ENCODE measurements around the gene TNFRSF1B. TPM values are rescaled to one million over a fixed set of nuclear protein-coding genes. Genes with fewer than 3 reads are reported as not detected.

The TNFRSF1B gene
- total RNA-seq, result 252 TPM
- polyA plus RNA-seq, result 100 to 1,000 TPM; 347 to 450 (median 421) TPM

- Histone ChIP-seq H3K27me3 (ENCODE audit: control insufficient read depth, insufficient read depth, low read length) (no peaks in the 10 kb centered on the region), H3K4me3 (ENCODE audit: low read depth, low read length) (peak within 1 kb of the TSS; percentile 97), H3K4me1 (ENCODE audit: control insufficient read depth, insufficient read depth, low read length, poor library complexity, severe bottlenecking) (peaks cover 83% of the 10 kb centered on the region), H3K36me3 (ENCODE audit: control insufficient read depth, insufficient read depth, low read length) (peaks cover 6% of the 10 kb centered on the region), H3K9me3 (ENCODE audit: control insufficient read depth in 2 of 2, low read length in 2 of 2) (no peaks in the 10 kb centered on the region), H3K27ac (ENCODE audit: insufficient read depth, low read length, poor library complexity, severe bottlenecking) (peak within 1 kb of the TSS; percentile 97)
- peak within 1 kb of the TSS; percentile 95 to 100 (median 99) for H3K27ac Mint-ChIP-seq
- peaks cover 32% of the 10 kb centered on the region for H3K36me3 Mint-ChIP-seq
- peak within 1 kb of the TSS; percentile 99 to 100 (median 100) for H3K4me3 Mint-ChIP-seq
- H3K4me1 Mint-ChIP-seq, result peaks cover 16 to 83% (median 51%) of the 10 kb centered on the region in 4 donors
- peak; percentile 68 to 87 (median 69) for DNase-seq
- H3K9me3 Mint-ChIP-seq, result peaks cover 0 to 2% (median 0%) of the 10 kb centered on the region in 7 donors
- ATAC-seq (ENCODE audit: low read depth in 2 of 2), result peak; percentile 51 to 54
- peaks cover 5% of the 10 kb centered on the region for H3K27me3 Mint-ChIP-seq
These were observed at the start of gene TNFRSF1B for GRCh38 chr1:12166834-12167492. Gene TNFRSF1B (plus strand): TSS chr1:12166991. CDS start chr1:12167092, 101 bp downstream.

GRCh38 chr1:12121212-12122003, 45.4 kb upstream of the TNFRSF1B start:
- H3K9me3 ChIP-seq (ENCODE audit: control insufficient read depth in 2 of 2, low read length in 2 of 2), result no peaks in the 10 kb centered on the region
- ATAC-seq (ENCODE audit: low read depth in 2 of 2) (no peak), DNase-seq (peak in 2 of 3 donors; percentile 31 to 38)
- H3K27me3 ChIP-seq (ENCODE audit: control insufficient read depth, insufficient read depth, low read length), result no peaks in the 10 kb centered on the region
- Mint-ChIP-seq H3K27me3 (no peaks in the 10 kb centered on the region), H3K9me3 (peaks cover 0 to 2% (median 0%) of the 10 kb centered on the region in 7 donors), H3K4me1 (peaks cover 15 to 47% (median 32%) of the 10 kb centered on the region in 4 donors), H3K27ac (peak overlapping the region; percentile 42 to 69 (median 68)), H3K4me3 (peak overlapping the region in 1 of 4 donors; percentile 45), H3K36me3 (no peaks in the 10 kb centered on the region)
- no peaks in the 10 kb centered on the region for H3K36me3 ChIP-seq (ENCODE audit: control insufficient read depth, insufficient read depth, low read length)
- H3K27ac ChIP-seq (ENCODE audit: insufficient read depth, low read length, poor library complexity, severe bottlenecking), result no peak overlapping the region
- peaks cover 31% of the 10 kb centered on the region for H3K4me1 ChIP-seq (ENCODE audit: control insufficient read depth, insufficient read depth, low read length, poor library complexity, severe bottlenecking)
- H3K4me3 ChIP-seq (ENCODE audit: low read depth, low read length), result no peak overlapping the region

- H3K4me3 ChIP-seq (ENCODE audit: low read depth, low read length), result no peak overlapping the region
- Mint-ChIP-seq H3K36me3 (no peaks in the 10 kb centered on the region), H3K4me1 (peaks cover 24 to 59% (median 47%) of the 10 kb centered on the region in 4 donors), H3K27ac (no peak overlapping the region), H3K27me3 (no peaks in the 10 kb centered on the region), H3K4me3 (no peak overlapping the region), H3K9me3 (peaks cover 0 to 2% (median 0%) of the 10 kb centered on the region in 7 donors)
- H3K4me1 ChIP-seq (ENCODE audit: control insufficient read depth, insufficient read depth, low read length, poor library complexity, severe bottlenecking), result peaks cover 48% of the 10 kb centered on the region
- DNase-seq (no peak), ATAC-seq (ENCODE audit: low read depth in 2 of 2) (no peak)
- no peak overlapping the region for H3K27ac ChIP-seq (ENCODE audit: insufficient read depth, low read length, poor library complexity, severe bottlenecking)
- H3K9me3 ChIP-seq (ENCODE audit: control insufficient read depth in 2 of 2, low read length in 2 of 2), result no peaks in the 10 kb centered on the region
- no peaks in the 10 kb centered on the region for H3K36me3 ChIP-seq (ENCODE audit: control insufficient read depth, insufficient read depth, low read length)
- H3K27me3 ChIP-seq (ENCODE audit: control insufficient read depth, insufficient read depth, low read length), result no peaks in the 10 kb centered on the region
These were observed 43.6 kb upstream of the TNFRSF1B start for GRCh38 chr1:12123172-12123571.

- Mint-ChIP-seq H3K9me3 (peaks cover 0 to 2% (median 0%) of the 10 kb centered on the region in 7 donors), H3K36me3 (no peaks in the 10 kb centered on the region), H3K4me3 (peak overlapping the region; percentile 56 to 82 (median 69)), H3K27ac (peak overlapping the region; percentile 93 to 98 (median 94)), H3K4me1 (peaks cover 24 to 67% (median 55%) of the 10 kb centered on the region in 4 donors), H3K27me3 (no peaks in the 10 kb centered on the region)
- H3K27me3 ChIP-seq (ENCODE audit: control insufficient read depth, insufficient read depth, low read length), result no peaks in the 10 kb centered on the region
- H3K4me1 ChIP-seq (ENCODE audit: control insufficient read depth, insufficient read depth, low read length, poor library complexity, severe bottlenecking), result peaks cover 54% of the 10 kb centered on the region
- DNase-seq (peak; percentile 73 to 84 (median 80)), ATAC-seq (ENCODE audit: low read depth in 2 of 2) (peak; percentile 57 to 60)
- H3K9me3 ChIP-seq (ENCODE audit: control insufficient read depth in 2 of 2, low read length in 2 of 2), result no peaks in the 10 kb centered on the region
- peak overlapping the region; percentile 80 for H3K27ac ChIP-seq (ENCODE audit: insufficient read depth, low read length, poor library complexity, severe bottlenecking)
- H3K4me3 ChIP-seq (ENCODE audit: low read depth, low read length), result peak overlapping the region; percentile 71
- H3K36me3 ChIP-seq (ENCODE audit: control insufficient read depth, insufficient read depth, low read length), result no peaks in the 10 kb centered on the region
These were observed 41.9 kb upstream of the TNFRSF1B start for GRCh38 chr1:12124693-12125421.

- H3K27me3 ChIP-seq (ENCODE audit: control insufficient read depth, insufficient read depth, low read length), result no peaks in the 10 kb centered on the region
- H3K9me3 ChIP-seq (ENCODE audit: control insufficient read depth in 2 of 2, low read length in 2 of 2), result no peaks in the 10 kb centered on the region
- H3K36me3 Mint-ChIP-seq, result no peaks in the 10 kb centered on the region
- peak overlapping the region; percentile 94 to 98 (median 98) for H3K27ac Mint-ChIP-seq
- peak overlapping the region; percentile 80 for H3K27ac ChIP-seq (ENCODE audit: insufficient read depth, low read length, poor library complexity, severe bottlenecking)
- ATAC-seq (ENCODE audit: low read depth in 2 of 2) (no peak), DNase-seq (peak in 1 of 3 donors; percentile 34)
- H3K4me1 Mint-ChIP-seq, result peaks cover 17 to 73% (median 53%) of the 10 kb centered on the region in 4 donors
- H3K4me1 ChIP-seq (ENCODE audit: control insufficient read depth, insufficient read depth, low read length, poor library complexity, severe bottlenecking), result peaks cover 58% of the 10 kb centered on the region
- no peaks in the 10 kb centered on the region for H3K27me3 Mint-ChIP-seq
- no peak overlapping the region for H3K4me3 ChIP-seq (ENCODE audit: low read depth, low read length)
- no peaks in the 10 kb centered on the region for H3K9me3 Mint-ChIP-seq
- H3K36me3 ChIP-seq (ENCODE audit: control insufficient read depth, insufficient read depth, low read length), result no peaks in the 10 kb centered on the region
- H3K4me3 Mint-ChIP-seq, result peak overlapping the region; percentile 67 to 82 (median 69)
These were observed 41.1 kb upstream of the TNFRSF1B start for GRCh38 chr1:12125422-12126355.

- Histone ChIP-seq H3K36me3 (ENCODE audit: control insufficient read depth, insufficient read depth, low read length) (no peaks in the 10 kb centered on the region), H3K27ac (ENCODE audit: insufficient read depth, low read length, poor library complexity, severe bottlenecking) (peak overlapping the region; percentile 80), H3K27me3 (ENCODE audit: control insufficient read depth, insufficient read depth, low read length) (no peaks in the 10 kb centered on the region), H3K4me1 (ENCODE audit: control insufficient read depth, insufficient read depth, low read length, poor library complexity, severe bottlenecking) (peaks cover 58% of the 10 kb centered on the region), H3K9me3 (ENCODE audit: control insufficient read depth in 2 of 2, low read length in 2 of 2) (no peaks in the 10 kb centered on the region), H3K4me3 (ENCODE audit: low read depth, low read length) (no peak overlapping the region)
- peak overlapping the region; percentile 98 for H3K27ac Mint-ChIP-seq
- H3K27me3 Mint-ChIP-seq, result no peaks in the 10 kb centered on the region
- H3K4me3 Mint-ChIP-seq, result peak overlapping the region; percentile 33 to 82 (median 63)
- H3K9me3 Mint-ChIP-seq, result no peaks in the 10 kb centered on the region
- H3K36me3 Mint-ChIP-seq, result no peaks in the 10 kb centered on the region
- peaks cover 13 to 71% (median 44%) of the 10 kb centered on the region in 4 donors for H3K4me1 Mint-ChIP-seq
- ATAC-seq (ENCODE audit: low read depth in 2 of 2), result no peak
- DNase-seq, result no peak
These were observed 40.0 kb upstream of the TNFRSF1B start for GRCh38 chr1:12126781-12127180.

Measured in CD4-positive, CD25-positive, alpha-beta regulatory T cell (primary cell).